GM04504 (cell line): ENCODE measurements around the gene CCL27.

Experiments used
- DNase-seq: peaks from one replicate; pipeline ENCODE4 v3.0.0-alpha.2; 2012; ENCODE audit warnings: low read depth

Gene CCL27, protein sequence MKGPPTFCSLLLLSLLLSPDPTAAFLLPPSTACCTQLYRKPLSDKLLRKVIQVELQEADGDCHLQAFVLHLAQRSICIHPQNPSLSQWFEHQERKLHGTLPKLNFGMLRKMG

DNA sequence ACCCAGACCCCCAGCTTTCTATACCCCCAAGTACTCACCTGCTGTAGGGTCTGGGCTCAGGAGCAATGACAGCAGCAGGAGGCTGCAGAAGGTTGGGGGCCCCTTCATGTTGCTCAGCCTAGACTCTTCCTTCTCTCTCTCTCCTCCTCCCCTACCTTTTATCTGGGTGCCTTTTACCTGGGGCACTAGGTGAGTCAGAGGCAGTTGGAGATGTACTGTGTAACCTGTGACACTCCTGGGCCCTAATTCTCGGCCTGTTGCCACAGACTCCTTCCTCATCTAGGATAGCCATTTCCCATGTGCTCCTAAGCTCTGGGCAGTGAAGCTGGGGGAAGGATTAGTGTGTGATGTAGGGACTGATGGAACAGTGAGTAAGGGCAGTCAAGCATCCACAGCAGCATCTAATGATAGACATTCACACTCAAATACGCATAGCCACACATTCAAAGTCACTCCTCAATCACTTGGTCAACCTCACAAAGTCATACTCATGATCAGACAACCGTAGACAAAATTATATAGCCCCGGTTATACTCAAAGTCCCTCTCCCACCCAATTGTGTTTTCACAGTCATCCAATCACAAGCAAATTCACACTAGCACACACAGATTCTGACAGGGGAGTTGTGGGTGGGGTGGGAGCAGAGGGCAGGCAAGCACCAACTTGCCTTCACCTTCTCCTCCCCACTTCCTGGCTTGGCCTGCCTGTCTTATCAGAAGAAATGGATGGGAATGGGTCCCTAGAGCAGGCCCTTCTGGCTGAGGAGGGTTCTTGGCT lies at the start of gene CCL27:
CCL27 (minus strand) TSS at position 132 of the 777 bp plus-strand sequence; CDS start at position 108, 24 bp downstream.
- DNase-seq = no peak

DNA sequence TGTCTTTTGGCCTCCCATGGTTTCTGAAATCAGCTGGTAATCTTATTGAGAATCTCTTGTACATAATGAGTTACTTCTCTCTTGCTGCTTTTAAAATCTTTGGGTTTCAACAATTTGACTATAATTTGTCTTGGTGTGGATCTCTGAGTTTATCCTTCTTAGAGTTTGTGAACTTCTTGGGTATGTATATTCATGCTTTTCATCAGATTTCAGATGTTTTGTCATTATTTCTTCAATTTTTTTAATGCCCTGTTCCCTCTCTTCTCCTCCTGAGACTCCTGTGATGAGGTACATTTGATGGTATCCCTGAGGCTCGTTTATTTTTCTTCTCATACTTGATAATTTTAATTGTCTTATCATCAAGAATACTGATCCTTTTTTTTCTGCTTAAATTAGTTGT lies 49.7 kb upstream of the CCL27 start:
- no peak for DNase-seq

DNA sequence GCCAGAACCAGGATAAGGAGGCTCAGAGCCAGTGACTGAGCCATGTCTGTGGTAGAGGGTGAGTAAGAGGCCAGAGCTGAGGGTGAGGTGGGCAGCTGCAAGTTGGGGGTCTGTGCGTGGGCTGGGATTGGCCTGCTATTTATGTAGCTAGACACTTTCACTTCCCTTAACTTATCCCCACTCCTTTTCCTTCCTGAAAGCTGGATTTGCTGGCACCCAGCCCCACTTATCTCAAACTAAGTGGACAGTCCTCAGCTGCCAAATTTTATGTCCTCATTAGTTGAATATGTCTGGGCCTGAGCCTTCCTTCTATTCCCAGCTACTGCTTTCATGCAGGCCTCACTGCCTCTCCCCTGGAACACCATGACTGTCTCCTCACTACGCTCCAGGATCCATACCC lies 47.6 kb upstream of the CCL27 start, which contains the start of gene CCL21:
CCL21 (minus strand) TSS at position 114 of the 400 bp plus-strand sequence; CDS start at position 44, 70 bp downstream.
- DNase-seq = no peak

DNA sequence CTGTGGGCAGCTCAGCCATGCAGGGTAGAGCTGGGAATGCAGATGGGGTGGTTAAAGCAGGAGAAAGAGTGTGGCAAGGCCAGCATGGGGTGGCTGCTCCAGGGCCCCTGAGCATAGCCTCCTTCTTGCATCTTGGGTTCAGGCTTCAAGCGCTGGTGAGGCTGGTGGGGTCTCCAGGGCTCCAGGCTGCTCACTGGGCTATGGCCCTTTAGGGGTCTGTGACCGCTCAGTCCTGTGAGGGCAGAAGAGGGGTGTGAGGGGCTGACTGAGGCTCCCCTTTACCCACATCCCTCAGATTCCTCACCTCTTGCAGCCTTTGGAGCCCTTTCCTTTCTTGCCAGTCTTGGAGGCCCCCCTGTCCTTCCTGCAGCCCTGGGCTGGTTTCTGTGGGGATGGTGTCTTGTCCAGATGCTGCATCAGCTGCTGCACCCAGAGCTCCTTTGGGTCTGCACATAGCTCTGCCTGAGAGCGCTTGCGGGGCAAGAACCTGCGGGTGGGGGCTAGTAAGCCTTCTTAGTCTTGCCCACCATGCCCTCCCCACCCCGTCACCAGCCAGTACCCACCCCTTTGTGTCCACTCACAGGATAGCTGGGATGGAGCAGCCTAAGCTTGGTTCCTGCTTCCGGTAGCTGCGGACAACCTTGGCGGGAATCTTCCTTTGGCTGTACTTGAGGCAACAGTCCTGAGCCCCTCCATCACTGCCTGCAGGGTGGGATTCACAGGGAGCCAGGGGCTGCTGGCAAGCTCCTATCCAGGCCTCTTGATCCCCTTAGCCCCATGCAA lies 46.9 kb upstream of the CCL27 start:
- DNase-seq = no peak

DNA sequence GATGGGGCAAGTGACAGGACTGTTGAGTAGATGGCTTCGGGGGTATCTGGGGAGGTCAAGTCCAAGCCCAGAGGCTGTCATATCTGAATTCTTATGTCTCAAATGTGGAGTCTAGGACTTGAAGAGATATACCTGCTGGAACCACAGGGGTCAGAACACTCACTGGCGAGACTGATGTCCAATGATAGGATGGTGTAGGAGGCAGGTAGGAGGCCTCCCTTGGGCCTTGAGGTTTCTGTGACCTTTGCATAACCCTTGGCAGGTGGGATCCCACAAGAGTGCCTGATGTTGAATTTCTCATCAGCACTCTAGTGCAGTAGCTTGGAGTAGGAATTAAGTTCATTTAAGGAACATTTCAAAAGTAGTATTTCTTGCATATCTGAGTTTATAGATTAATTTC lies 44.7 kb upstream of the CCL27 start:
- no peak for DNase-seq

DNA sequence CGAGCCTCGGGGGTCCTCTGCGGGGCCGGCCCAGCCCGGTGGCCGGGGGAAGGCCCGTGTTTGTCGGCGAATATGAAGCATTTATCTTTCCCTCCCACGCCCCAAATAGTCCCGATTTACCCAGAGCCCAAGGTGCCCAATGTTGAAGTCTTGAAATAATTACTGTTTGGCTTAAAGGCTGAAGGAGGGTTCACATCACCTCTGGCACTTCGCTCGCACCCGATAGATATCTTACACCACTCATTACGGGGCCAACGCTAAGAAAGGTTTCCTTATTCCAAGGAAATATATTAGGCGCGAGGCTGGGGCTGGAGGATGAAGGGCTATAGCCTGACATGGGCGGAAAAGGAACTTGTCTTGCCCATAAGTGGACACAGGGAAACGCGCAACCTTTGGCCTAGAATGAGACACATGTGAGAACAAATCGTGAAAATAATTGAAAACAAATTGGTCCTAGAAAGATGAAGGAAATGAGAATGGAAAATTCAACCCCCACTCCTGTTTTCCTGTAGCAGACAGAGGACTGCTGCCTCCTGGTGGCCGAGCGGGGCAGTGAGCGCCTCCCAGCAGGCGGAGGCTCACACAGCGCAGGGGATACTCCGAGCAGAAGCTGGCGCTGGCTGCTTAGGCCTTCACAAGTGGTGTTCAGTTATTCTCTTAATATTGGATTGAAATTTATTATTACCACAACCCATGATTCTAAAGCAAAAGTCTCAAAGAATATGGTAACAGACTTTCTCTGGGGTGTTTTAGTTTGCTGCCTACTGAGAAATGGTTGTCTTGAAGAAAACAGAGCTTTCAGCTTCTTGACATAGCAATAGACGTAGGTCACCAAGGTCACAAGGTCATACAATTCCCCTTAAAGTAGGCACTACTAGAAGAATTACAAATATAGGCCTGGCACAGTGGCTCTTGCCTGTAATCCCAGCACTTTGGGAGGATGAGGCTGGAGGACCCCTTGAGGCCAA lies 39.6 kb upstream of the CCL27 start:
- DNase-seq = peak; percentile 72

DNA sequence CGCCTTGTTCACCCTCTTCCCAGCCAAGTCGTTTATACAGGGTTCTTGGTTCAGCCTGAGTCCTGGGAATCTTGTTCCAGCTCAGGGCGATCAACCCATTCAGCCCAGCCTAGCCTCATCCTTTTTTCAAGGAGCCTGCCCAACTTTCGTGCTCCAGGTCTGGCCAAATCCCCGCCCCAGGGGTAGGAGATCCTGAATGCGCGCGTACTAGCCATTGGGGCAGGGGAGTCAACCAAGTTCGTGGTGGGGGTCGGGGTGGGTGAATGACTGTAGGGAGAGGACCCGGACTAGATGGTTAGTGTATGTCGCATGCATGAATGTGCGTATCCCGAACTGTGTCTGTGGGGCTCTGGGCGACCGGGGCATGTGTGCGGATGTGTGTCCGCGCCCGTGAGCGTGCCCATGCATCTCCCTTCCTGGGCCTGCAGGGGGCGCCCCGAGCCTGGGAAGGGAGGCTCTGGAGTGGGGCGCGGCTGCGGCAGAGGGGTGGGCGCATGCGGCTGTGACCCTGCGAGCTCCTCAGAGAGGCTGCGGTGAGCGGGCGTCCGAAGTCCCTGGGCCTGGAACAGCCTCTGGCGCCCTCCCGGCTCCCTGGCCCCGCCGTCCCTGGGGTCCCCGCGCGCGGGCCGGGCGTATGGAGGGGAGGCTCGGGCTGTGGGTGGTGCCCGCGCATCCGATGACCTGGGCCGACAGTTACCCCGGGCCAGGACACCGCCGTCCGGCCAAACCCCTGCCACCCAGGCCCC lies 38.7 kb upstream of the CCL27 start:
- no peak for DNase-seq

DNA sequence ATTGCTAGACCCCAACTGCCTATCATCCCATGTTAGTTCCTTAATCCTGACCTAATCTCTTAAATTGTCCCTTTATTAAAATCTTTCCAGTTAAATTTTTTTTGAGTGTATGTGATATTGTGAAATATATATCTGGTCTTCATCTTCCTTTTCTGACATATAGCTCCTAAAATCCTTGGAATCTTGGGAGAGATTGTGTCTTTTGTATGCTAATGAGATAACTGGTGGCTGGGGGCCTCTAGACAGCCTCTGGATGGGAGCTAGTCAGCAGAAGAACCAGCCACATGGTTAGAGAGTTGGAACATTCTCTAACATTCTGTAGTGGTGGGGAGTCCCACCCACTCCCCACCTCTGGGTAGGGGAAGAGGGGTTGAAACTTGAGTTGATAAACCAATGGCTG lies 32.4 kb upstream of the CCL27 start:
- DNase-seq = no peak

DNA sequence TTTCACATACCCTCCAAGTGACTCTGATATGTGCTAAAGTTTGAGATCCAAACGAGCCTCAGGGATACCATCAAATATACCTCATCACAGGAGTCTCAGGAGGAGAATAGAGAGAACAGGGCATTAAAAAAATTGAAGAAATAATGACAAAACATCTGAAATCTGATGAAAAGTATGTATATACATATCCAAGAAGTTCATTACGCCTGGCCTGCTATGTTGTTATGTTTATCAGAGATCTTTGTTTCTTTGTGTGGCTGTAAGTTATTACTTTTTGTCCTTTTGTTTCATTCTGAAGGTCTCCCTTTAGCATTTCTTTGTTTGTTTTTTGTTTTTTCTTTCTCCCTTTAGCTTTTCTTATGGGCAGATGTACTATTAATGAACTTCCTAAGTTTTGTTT lies 31.1 kb upstream of the CCL27 start:
- DNase-seq = no peak

DNA sequence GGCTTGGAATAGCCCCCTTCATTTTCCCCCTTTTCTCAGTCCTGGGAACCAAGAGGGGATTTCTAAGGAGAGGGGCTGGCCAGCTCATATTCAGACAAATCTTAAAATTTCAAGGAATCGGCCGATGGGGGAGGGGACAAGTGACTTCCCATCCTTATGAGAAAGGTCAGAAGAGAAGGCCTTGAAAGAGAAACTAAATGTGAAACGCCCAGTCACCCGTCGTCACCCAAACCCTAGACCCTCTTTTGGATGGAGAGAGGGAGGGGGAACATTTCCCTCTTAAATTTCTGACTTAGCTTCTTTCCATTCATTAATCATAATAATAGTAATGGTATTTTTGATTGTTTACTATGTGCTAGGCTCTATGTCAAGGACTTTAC lies 29.5 kb upstream of the CCL27 start:
- no peak for DNase-seq

DNA sequence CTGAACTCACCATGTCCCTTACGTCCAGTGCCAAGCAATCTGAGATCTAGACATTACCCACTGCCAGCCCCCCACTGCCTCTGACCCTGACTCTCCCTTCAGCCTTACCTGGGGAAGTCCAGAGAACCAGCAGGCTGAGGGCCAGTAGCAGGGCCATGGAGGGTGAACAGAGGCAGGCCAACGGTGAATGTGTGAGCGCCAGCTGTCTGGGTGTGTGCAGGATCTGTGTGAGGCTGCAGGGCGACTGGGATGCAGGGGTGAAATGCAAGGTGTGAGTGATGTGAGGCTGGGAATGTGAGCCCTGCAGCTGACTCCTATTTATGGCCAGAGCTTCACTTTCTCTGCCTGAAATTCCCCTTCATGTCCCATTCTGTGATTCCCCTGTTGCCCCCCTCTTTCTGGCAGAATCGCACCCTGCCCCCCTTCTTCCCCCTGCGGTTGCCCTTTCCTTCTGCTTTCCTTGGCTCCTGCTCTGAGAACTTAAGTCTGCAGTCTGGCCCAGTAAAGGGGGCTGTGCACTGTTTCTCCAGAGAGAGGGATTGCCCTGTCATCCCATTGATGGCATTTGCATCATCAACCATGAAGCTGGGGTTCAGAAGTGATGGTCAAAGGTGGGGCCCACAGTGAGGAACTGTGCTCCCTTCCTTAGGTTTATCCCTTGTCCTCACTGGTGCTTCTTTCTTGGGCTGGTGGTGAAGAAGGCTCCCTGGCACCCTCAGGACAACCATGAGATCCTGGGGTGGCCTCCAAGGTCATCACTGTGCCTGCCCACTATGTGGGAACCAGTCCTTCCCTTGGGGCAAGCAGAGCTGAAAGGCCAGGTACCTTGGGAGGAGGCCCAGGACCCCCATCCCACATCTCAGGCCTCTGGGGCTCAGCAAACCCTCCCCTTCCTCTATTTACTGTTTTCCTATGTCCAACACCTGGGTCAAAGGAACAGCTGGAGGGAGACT lies 28.8 kb upstream of the CCL27 start, which contains the start of gene CCL19:
CCL19 (minus strand) TSS at position 294 of the 953 bp plus-strand sequence; CDS start at position 157, 137 bp downstream.
- no peak for DNase-seq

DNA sequence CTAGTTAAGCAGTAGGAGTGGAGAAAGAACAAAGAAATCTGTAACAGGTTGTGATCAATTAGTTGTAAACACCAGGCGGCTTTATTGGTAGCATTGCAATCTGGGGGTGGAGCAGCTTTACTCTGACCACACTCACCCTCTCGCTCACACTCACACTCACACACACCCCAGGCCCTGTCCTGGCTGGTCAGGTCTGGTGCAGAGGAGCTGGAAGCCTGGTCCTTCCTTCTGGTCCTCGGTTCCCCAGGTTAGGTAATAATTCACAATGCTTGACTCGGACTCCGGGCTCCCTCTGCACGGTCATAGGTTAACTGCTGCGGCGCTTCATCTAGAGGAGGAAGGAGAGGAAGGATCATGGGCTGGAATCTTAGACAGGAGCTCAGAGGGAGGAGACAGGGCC lies 27.1 kb upstream of the CCL27 start:
- no peak for DNase-seq

DNA sequence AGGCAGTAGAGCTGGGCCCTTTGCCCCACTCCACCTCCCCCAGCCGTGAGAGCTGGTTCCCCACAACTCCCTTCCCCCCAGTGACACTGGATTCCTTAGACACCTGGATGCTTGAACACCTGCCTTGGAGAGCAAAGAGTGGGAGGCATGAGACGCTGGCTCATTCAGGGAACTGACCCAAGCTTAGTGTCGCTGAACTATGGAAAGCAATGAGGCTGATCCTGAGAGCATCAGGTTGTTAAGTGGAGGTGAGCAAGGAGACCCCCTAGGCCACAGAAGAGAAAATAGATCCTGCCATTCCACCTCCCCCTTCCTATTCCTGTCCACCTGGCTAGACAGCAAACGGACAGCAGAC lies 26.6 kb upstream of the CCL27 start:
- DNase-seq = no peak

DNA sequence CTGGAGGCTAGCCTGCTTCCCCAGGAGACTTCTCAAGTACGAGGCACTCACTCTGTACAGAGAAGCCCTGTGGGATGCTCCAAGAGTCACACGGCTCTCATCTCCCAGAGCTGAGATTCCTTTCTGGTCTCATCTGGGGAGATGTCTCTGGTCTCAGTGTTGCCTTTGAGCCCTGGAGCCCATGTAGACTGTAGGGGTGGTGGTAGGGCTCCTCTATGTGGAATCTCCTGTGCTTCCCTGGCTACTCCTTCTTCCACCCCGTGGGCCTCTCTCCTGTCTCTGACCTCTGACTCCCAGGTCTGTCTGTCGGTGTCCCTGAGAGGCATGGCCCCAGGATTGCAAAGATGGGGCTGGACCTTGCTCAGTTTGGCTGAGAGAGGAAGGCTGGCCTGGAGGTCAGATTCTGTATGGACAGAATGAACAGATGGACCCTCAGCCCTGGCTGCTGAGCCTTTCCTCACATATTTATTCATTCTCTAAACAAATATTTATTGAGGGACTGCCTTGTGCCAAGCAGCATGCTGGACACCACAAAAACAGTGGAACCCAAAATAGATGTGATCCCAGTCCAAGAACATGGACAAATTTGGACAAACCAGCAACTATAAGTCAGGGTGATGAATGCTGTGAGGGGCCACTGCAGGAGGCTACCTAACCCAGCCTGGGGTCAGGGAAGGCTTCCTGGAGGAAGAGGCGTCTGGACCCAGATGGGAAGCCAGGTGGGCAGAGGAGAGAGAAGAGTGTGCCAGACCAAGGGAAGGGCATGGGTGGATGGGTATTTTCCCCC lies 26.1 kb upstream of the CCL27 start:
- no peak for DNase-seq

DNA sequence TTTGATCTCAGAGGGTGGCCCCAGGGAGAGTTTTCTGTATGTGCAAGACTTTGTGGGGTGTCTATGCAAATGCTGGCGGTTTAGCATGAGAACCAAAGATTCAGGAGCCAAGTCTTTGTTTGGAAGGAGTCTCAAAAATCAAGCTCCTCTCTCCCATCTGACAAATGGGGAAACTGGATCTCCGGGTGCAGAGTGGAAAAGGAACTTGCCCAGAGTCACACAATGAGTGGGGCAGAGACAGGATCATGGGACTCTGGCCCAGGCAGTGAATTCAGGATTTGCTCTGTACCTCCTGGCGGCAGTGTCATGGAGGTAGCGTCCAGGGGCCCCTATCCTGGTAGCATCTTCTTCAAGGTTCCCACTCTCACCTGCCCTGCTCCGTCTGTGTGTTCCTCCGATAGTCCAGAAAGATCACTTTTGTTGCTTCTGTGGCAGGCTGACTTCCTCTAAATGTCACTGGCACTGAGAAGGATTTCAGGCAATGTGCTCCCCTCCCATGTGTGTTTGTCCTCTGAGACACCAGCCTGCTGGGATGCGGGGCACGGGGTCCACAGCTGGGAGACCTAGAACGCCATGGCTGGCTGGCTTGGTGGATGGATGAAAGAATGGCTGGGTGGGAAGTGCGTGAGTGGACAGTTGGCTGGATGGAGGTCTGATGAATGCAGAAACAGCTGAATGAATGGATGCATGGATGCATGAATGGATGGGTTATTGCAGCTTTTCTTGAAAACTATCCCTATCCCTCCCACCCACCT lies 25.0 kb upstream of the CCL27 start:
- DNase-seq = no peak

DNA sequence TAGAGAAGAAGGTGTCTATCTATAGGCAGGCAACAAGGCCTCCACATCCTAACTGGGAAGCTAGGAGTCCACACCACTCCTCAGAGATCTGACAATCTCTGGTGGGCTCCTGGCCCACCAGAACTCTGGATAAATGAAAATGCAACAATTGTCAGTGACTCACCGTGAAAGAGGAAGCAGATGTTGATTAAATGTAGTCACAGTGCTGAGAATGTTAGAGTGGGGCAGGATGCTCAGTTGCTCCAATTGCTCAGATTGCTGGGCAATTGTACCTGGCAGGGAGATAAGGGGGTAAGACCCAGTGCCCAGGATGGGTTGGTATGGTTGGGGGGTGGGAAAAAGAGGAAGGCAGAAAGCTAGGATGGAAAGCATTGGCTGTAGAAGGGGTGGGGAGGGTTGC lies 24.3 kb upstream of the CCL27 start:
- DNase-seq = no peak

DNA sequence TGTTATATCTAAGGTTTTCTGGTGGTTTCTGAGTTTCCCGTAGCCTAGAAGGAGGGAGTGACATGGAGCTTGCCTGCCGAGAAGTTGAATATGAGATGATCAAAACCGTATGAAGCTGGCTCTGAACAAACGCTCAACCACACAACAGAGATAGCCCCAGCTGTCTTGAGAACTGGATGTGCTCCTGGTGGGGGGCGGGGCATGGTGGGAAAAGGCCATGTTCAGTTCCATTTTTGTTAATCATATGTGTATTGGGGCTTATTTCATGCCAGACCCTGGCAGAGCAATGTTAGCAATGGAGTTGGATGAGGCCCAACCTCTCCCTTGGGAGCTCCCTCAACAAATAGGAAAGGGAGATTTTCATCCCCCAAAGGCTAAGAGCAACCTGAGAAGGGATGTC lies 23.8 kb upstream of the CCL27 start:
- no peak for DNase-seq

DNA sequence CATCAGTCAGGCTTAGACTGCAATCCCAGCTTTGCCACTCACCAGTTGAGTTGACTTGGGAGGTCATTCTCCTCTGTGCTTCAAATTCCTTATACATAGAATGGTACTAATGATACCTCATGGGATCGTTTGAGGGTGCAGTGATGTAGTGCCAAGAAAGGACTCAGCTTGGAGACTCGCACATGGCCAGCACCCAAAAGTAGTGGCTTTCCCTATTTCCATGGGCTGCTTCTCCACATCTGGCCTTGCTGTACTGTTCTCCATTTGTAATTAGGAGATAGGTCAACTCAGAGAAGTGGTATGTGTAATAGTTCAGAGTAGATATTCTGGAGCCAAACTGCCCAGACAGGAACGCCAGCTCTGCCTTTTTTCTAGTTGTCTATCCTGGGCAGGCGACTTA lies 23.1 kb upstream of the CCL27 start:
- DNase-seq = peak; percentile 43
